GM23248 (cell line): ENCODE data around the gene ARHGEF1. TPM values are rescaled to one million over a fixed set of nuclear protein-coding genes. Genes with fewer than 3 reads are reported as not detected.

Experiments used
- DNase-seq: peaks from one replicate; pipeline ENCODE4 v3.0.0-alpha.2; 2015
- H2AFZ ChIP-seq: fragments of 200-600 bp; sonication (generic); 2 replicates; pipeline ENCODE4 v1.6.1; 2016; ENCODE audit warnings: antibody characterized with exemption
- H3F3A ChIP-seq: fragments of 200-600 bp; sonication (generic); 2 replicates; pipeline ENCODE4 v1.6.1; 2016; ENCODE audit warnings: mild to moderate bottlenecking, antibody characterized with exemption, mixed run types; ENCODE audit not compliant: insufficient read depth
- H3K27ac ChIP-seq: fragments of 200-600 bp; sonication (generic); 2 replicates; pipeline ENCODE4 v1.5.1; 2016; ENCODE audit warnings: mild to moderate bottlenecking
- H3K27me3 ChIP-seq: fragments of 200-600 bp; sonication (generic); replicated peaks from 2 replicates; pipeline ENCODE4 v1.6.1; 2016; ENCODE audit warnings: mild to moderate bottlenecking; ENCODE audit not compliant: insufficient read depth
- H3K36me3 ChIP-seq: fragments of 200-600 bp; sonication (generic); 2 replicates; pipeline ENCODE4 v1.6.1; 2016; ENCODE audit warnings: low read depth, mild to moderate bottlenecking
- H3K4me1 ChIP-seq: fragments of 200-600 bp; sonication (generic); 2 replicates; pipeline ENCODE4 v1.6.1; 2016; ENCODE audit warnings: mild to moderate bottlenecking; ENCODE audit not compliant: insufficient read depth
- H3K4me2 ChIP-seq: fragments of 200-600 bp; sonication (generic); one replicate; pipeline ENCODE4 v1.6.1; 2016; ENCODE audit warnings: mild to moderate bottlenecking; ENCODE audit not compliant: unreplicated experiment
- H3K4me3 ChIP-seq: fragments of 200-600 bp; sonication (generic); 2 replicates; pipeline ENCODE4 v1.5.1; 2016; ENCODE audit warnings: mild to moderate bottlenecking
- H3K79me2 ChIP-seq: fragments of 200-600 bp; sonication (generic); 2 replicates; pipeline ENCODE4 v1.6.1; 2016; ENCODE audit warnings: mild to moderate bottlenecking; ENCODE audit not compliant: insufficient read depth
- H3K9ac ChIP-seq: fragments of 200-600 bp; sonication (generic); 2 replicates; pipeline ENCODE4 v1.6.1; 2016; ENCODE audit warnings: mild to moderate bottlenecking
- H3K9me2 ChIP-seq: fragments of 200-600 bp; sonication (generic); 2 replicates; pipeline ENCODE4 v1.6.1; 2016; ENCODE audit warnings: mixed run types, mild to moderate bottlenecking, moderate library complexity; ENCODE audit not compliant: insufficient read depth
- H3K9me3 ChIP-seq: fragments of 200-600 bp; sonication (generic); one replicate; pipeline ENCODE4 v1.6.1; 2017; ENCODE audit warnings: low read depth
- H4K20me1 ChIP-seq: fragments of 200-600 bp; sonication (generic); 2 replicates; pipeline ENCODE4 v1.6.0; 2016; ENCODE audit not compliant: insufficient read depth
- EZH2 ChIP-seq: fragments of 200-600 bp; sonication (generic); IDR thresholded peaks from 2 replicates; pipeline ENCODE4 v1.6.1; 2018; ENCODE audit warnings: antibody characterized with exemption, mild to moderate bottlenecking; ENCODE audit not compliant: insufficient read depth, poor library complexity, severe bottlenecking
- EZH2phosphoT487 ChIP-seq: fragments of 200-600 bp; sonication (generic); IDR thresholded peaks from 2 replicates; pipeline ENCODE4 v1.6.1; 2018; ENCODE audit warnings: antibody characterized with exemption, moderate library complexity, mild to moderate bottlenecking, low read depth; ENCODE audit not compliant: insufficient read depth
- WGBS, 2 experiments: methylation state at CpG; one replicate each; pipeline ENCODE4 v1.1.6; 2015 to 2017; ENCODE audit warnings: low lambda C conversion rate in 2 of 2, low coverage in 1 of 2; ENCODE audit errors: missing lambda C conversion rate in 2 of 2; 5-methylcytosine and 5-hydroxymethylcytosine counted together
- in situ Hi-C: fragments of 300-500 bp; cut with MboI; formaldehyde crosslinking; loops from 2 replicates; pipeline ENCODE4 v1.15.0; 2020
- polyA plus RNA-seq: library from polyadenylated mRNA; unstranded; fragments of >200 nt; fragmentation: Nextera tagmentation; extraction: Ambion mirVana; gene quantifications from 2 replicates; pipeline ENCODE4 v1.2.1, GENCODE V29; 2016
- total RNA-seq: library from RNA; depleted of rRNA; stranded (reverse); fragments of >200 nt; shearing (Covaris generic); gene quantifications from 2 replicates; pipeline ENCODE4 v1.2.3, GENCODE V29; 2014

Gene ARHGEF1
- total and polyA plus RNA-seq, 2 experiments from 2014 or later, result 46.2 to 49.6 TPM

DNA sequence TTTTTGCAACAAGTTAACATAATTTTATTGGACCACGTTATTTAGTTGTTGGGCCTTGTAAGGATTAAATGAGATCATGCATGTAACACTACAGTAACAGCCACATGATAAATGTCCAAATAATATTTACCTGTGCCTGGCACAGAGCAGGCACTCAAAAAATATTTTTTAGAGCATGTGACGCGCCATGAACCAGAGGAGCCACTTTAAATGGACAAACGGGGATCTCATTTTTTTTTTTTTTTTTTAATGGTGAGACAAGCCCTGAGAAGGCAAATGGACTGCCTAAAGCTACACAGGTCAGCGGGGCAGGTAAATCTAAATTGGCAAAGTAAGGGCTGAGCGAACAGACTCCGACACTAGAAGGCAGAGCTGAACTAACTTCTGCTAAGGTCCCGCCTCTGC, 23.8 kb upstream of the ARHGEF1 start:
- H3K27me3 ChIP-seq, result peaks cover 9% of the 10 kb centered on the region
- DNase-seq, result no peak
- peak overlapping the region; percentile 55 for H3K9ac ChIP-seq
- no peaks in the 10 kb centered on the region for H3K9me2 ChIP-seq
- H3K4me1 ChIP-seq, result peaks cover 30% of the 10 kb centered on the region
- no peaks in the 10 kb centered on the region for H3K9me3 ChIP-seq
- H3F3A ChIP-seq, result peaks cover 29% of the 10 kb centered on the region
- H4K20me1 ChIP-seq, result 0 out of 2 replicates have a peak, but pooled peaks cover 13% of the 10 kb centered on the region
- no peak overlapping the region; the same call in 1 of the 2 replicates for H3K27ac ChIP-seq
- H3K36me3 ChIP-seq, result peaks cover 31% of the 10 kb centered on the region
- peaks cover 41% of the 10 kb centered on the region for H3K79me2 ChIP-seq
- peak overlapping the region; percentile 70 for H3K4me2 ChIP-seq
- peak overlapping the region; percentile 76 for H3K4me3 ChIP-seq
- in situ Hi-C loops, result no loop called here
- TF ChIP-seq EZH2phosphoT487, result no peak
- TF ChIP-seq EZH2, result no peak
- peak overlapping the region; percentile 85 for H2AFZ ChIP-seq
- WGBS, 2 experiments, result 1% methylated on average over 8 of the region's 8 CpGs

DNA sequence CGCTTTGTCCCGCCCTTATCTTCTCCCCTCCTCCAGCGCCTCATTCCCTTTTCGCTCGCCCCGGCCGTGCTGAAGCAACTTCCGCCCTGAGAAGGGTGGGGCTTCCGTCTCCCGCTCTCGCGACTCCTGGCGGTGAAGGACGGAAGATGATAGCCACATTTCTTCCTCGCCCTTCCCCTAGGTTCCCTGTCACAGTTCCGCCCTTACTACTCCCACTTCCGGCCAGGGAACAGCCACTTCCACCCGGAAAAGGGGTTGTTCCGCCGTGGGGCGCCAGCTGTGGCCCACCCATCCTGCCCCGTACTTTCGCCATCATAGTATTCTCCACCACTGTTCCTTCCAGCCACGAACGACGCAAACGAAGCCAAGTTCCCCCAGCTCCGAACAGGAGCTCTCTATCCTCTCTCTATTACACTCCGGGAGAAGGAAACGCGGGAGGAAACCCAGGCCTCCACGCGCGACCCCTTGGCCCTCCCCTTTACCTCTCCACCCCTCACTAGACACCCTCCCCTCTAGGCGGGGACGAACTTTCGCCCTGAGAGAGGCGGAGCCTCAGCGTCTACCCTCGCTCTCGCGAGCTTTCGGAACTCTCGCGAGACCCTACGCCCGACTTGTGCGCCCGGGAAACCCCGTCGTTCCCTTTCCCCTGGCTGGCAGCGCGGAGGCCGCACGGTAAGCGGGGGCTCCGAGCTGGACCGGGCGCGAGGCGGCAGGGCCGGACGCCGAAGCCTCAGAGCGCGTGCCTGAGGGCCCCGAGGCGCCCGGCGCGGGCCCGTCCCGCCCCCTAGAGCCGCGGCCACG, 23.2 kb upstream of the ARHGEF1 start, which contains the start of gene RPS19:
RPS19 (plus strand) TSS at position 638 of the 801 bp plus-strand sequence. CDS start 520 bp downstream, outside the sequence.
- TF ChIP-seq EZH2, result no peak
- TF ChIP-seq EZH2phosphoT487, result no peak
- Histone ChIP-seq H4K20me1 (0 out of 2 replicates have a peak, but pooled peaks cover 15% of the 10 kb centered on the region), H3K9ac (peak within 1 kb of the TSS; percentile 99), H3K9me3 (no peaks in the 10 kb centered on the region), H3K4me3 (peak within 1 kb of the TSS; percentile 76), H3K27ac (peak within 1 kb of the TSS; percentile 76), H3K79me2 (peaks cover 47% of the 10 kb centered on the region), H3K36me3 (peaks cover 37% of the 10 kb centered on the region), H2AFZ (peak within 1 kb of the TSS; percentile 85), H3F3A (peaks cover 35% of the 10 kb centered on the region), H3K9me2 (no peaks in the 10 kb centered on the region), H3K4me1 (peaks cover 30% of the 10 kb centered on the region), H3K27me3 (peaks cover 7% of the 10 kb centered on the region), H3K4me2 (peak within 1 kb of the TSS; percentile 93)
- WGBS, 2 experiments, result 1% methylated on average over 57 to 67 of the region's 76 CpGs
- in situ Hi-C loops, result no loop called here
- peak; percentile 99 for DNase-seq

DNA sequence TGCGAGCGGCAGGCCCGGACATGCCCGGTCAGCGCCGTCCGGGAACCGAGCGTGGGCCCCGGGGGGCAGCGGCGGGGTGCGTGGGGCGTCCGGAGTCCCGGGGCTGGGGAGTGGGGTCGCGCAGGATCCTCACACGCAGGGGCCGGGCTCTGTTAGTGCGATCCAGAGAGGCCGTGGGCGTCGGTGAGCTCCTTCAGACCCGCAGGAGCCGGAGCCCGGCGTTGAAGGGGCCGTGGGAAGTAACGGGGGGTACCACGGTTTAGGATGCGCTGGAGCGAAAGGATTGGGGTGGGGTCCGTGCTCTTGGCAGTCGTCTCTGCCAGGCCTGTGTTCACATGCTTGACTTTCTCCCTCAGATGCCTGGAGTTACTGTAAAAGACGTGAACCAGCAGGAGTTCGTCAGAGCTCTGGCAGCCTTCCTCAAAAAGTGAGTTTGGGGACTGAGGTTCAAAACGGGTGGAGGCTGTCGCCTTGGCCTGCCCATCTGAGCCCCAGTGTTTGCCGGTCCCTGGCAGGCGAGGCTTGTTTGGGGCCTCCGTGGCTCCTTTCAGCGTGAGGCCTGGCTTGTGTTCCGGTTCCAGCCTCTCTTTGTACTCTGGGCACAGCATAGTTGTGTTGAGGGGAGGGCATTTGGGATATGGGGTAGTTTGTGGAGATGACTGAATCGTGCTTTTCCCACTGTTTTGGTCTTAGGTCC, 22.4 kb upstream of the ARHGEF1 start:
- Histone ChIP-seq H3K27me3 (no peaks in the 10 kb centered on the region), H3K79me2 (peaks cover 55% of the 10 kb centered on the region), H3K4me2 (peak overlapping the region; percentile 93), H3F3A (peaks cover 42% of the 10 kb centered on the region), H3K9ac (peak overlapping the region; percentile 99), H2AFZ (no peak overlapping the region), H3K4me1 (peaks cover 30% of the 10 kb centered on the region), H3K9me2 (no peaks in the 10 kb centered on the region), H3K4me3 (peak overlapping the region; percentile 76), H4K20me1 (0 out of 2 replicates have a peak, but pooled peaks cover 15% of the 10 kb centered on the region), H3K36me3 (peaks cover 45% of the 10 kb centered on the region), H3K9me3 (no peaks in the 10 kb centered on the region), H3K27ac (peak overlapping the region; percentile 76)
- in situ Hi-C loops, result no loop called here
- WGBS, 2 experiments, result 1 to 2% methylated on average over 21 to 39 of the region's 45 CpGs
- TF ChIP-seq EZH2phosphoT487, result no peak
- TF ChIP-seq EZH2, result no peak
- peak; percentile 56 for DNase-seq

DNA sequence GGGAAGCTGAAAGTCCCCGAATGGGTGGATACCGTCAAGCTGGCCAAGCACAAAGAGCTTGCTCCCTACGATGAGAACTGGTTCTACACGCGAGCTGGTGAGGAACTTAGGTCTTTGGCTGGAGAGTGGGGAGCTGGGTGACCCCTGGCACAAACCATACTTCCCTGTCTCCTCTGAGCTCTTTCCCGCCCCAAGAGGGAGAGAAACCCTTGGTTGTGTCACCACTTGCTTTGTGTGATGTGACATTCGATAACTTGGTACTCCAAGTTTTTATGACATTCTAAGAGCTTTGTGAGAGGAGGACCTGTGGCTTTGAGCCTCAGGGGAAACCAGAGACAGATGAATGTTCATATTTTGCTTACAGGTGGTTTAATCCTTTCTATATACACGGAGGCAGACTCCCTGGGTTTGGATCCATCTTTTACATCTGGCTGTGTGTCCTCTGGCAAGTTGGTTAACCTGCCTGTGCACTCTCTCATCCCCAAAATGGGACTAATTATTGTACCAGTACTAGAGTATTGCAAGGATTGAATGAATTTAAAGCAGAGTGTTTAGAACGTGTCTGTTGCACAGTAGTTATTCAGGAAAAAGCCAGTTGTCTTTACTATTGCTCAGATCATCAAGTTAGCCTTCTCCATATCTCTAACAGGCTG, 21.7 kb upstream of the ARHGEF1 start:
- 37 to 40% methylated on average over 9 of the region's 9 CpGs for WGBS, 2 experiments
- in situ Hi-C loops, result no loop called here
- peaks cover 62% of the 10 kb centered on the region for H3K79me2 ChIP-seq

More for the DNA sequence above, 21.7 kb upstream of the ARHGEF1 start:
- no peak overlapping the region for H2AFZ ChIP-seq
- H3K27me3 ChIP-seq, result no peaks in the 10 kb centered on the region
- peaks cover 47% of the 10 kb centered on the region for H3F3A ChIP-seq
- TF ChIP-seq EZH2 (no peak), EZH2phosphoT487 (no peak)
- H3K9ac ChIP-seq, result peak overlapping the region; percentile 99
- 0 out of 2 replicates have a peak, but pooled peaks cover 15% of the 10 kb centered on the region for H4K20me1 ChIP-seq
- H3K4me1 ChIP-seq, result peaks cover 30% of the 10 kb centered on the region
- peaks cover 47% of the 10 kb centered on the region for H3K36me3 ChIP-seq
- H3K9me2 ChIP-seq, result no peaks in the 10 kb centered on the region
- peak overlapping the region; percentile 76 for H3K4me3 ChIP-seq
- H3K4me2 ChIP-seq, result peak overlapping the region; percentile 93
- H3K9me3 ChIP-seq, result no peaks in the 10 kb centered on the region
- DNase-seq, result no peak
- H3K27ac ChIP-seq, result peak overlapping the region; percentile 76
